GM11168 (cell line): ENCODE results near the gene PIK3C2A.
"Not testable (repeated sequence)": the region's sequence is repeated elsewhere in the genome, so short reads cannot be mapped to it uniquely, and the experiment has no call there.

ENCODE experiments used
- in situ Hi-C: fragments of 300-500 bp; cut with MboI; formaldehyde crosslinking; loops from one replicate; pipeline ENCODE4 v1.12.0; 2022; ENCODE audit warnings: low sequenced_read_pairs; ENCODE audit not compliant: unreplicated experiment

The PIK3C2A gene

GRCh38 chr11:17207317-17208256, at the start of gene PIK3C2A:
PIK3C2A (minus strand) TSS chr11:17207986; CDS start chr11:17169741, 38,245 bp downstream.
- in situ Hi-C loops, result no loop called here

GRCh38 chr11:17257196-17257595, 49.4 kb upstream of the PIK3C2A start:
- in situ Hi-C loops, result no loop called here

GRCh38 chr11:17256512-17256911, 48.7 kb upstream of the PIK3C2A start:
- in situ Hi-C loops, result no loop called here

- in situ Hi-C loops, result no loop called here
Measured at GRCh38 chr11:17252704-17253103, 44.9 kb upstream of the PIK3C2A start.

GRCh38 chr11:17250561-17251350, 43.0 kb upstream of the PIK3C2A start:
- in situ Hi-C loops, result no loop called here

- in situ Hi-C loops, result no loop called here
Measured at GRCh38 chr11:17244046-17244445, 36.3 kb upstream of the PIK3C2A start.

- in situ Hi-C loops, result not testable (repeated sequence)
Measured at GRCh38 chr11:17242954-17243353, 35.2 kb upstream of the PIK3C2A start.

- in situ Hi-C loops, result no loop called here
Measured at GRCh38 chr11:17240780-17241179, 33.0 kb upstream of the PIK3C2A start.

GRCh38 chr11:17239927-17240326, 32.1 kb upstream of the PIK3C2A start:
- in situ Hi-C loops, result not testable (repeated sequence)

GRCh38 chr11:17238377-17238776, 30.6 kb upstream of the PIK3C2A start:
- in situ Hi-C loops, result no loop called here

- in situ Hi-C loops, result loop anchor here (5.0 kb wide), 1 partner anchor 64 kb away; no protein-coding TSS in a partner anchor
Measured at GRCh38 chr11:17233101-17233500, 25.3 kb upstream of the PIK3C2A start.

GRCh38 chr11:17230867-17231851, 23.4 kb upstream of the PIK3C2A start:
- in situ Hi-C loops, result loop anchor here (5.0 kb wide), 1 partner anchor 66 kb away; no protein-coding TSS in a partner anchor

GRCh38 chr11:17229481-17230152, 21.8 kb upstream of the PIK3C2A start:
- in situ Hi-C loops, result loop anchor here (5.0 to 10.0 kb wide), 2 partner anchors 68 to 275 kb away; no protein-coding TSS in a partner anchor

- in situ Hi-C loops, result loop anchor here (10.0 kb wide), 1 partner anchor 276 kb away; no protein-coding TSS in a partner anchor
Measured at GRCh38 chr11:17228186-17228925, 20.6 kb upstream of the PIK3C2A start.

GRCh38 chr11:17224727-17225126, 16.9 kb upstream of the PIK3C2A start:
- in situ Hi-C loops, result loop anchor here (10.0 kb wide), 1 partner anchor 280 kb away; no protein-coding TSS in a partner anchor

GRCh38 chr11:17221968-17222367, 14.2 kb upstream of the PIK3C2A start:
- in situ Hi-C loops, result loop anchor here (10.0 kb wide), 1 partner anchor 283 kb away; no protein-coding TSS in a partner anchor

- in situ Hi-C loops, result no loop called here
Measured at GRCh38 chr11:17219016-17219415, 11.2 kb upstream of the PIK3C2A start.

- in situ Hi-C loops, result no loop called here
Measured at GRCh38 chr11:17218403-17218802, 10.6 kb upstream of the PIK3C2A start.
